A549 treated with ZK216348 at 1 μM for 4 hours (cell line): ENCODE data around the gene SPTY2D1. TPM values are rescaled to one million over a fixed set of nuclear protein-coding genes. Genes with fewer than 3 reads are reported as not detected.

ENCODE experiments used
- total RNA-seq: library from RNA; stranded (reverse); fragments of 200-300 nt; extraction: Qiagen RNA extraction; gene quantifications from 5 replicates; pipeline ENCODE4 v1.2.3, GENCODE V29; 2022; ENCODE audit warnings: low read depth

SPTY2D1 gene
- total RNA-seq: 15.5 to 20.5 TPM (median 18.2 TPM) in 5 replicates

GRCh38 chr11:18634140-18635032 lies at the start of gene SPTY2D1:
Gene SPTY2D1, minus strand, starts transcription at chr11:18634342. Its CDS starts 85 bp downstream, at chr11:18634257.

GRCh38 chr11:18599739-18600230 lies 34.4 kb downstream of the SPTY2D1 start, which contains the start of gene MISFA:
Gene MISFA, plus strand, starts transcription at chr11:18599789. Its CDS starts 140 bp downstream, at chr11:18599929.

GRCh38 chr11:18588297-18589252 lies 45.6 kb downstream of the SPTY2D1 start, which contains the start of gene UEVLD:
Gene UEVLD, minus strand, starts transcription at chr11:18588734. Its CDS starts 80 bp downstream, at chr11:18588654.

Other genes starting within 250 kb of the SPTY2D1 start
- 2,730 to 4,065 TPM (median 2,807 TPM) in 5 replicates for gene LDHA, start 239.8 kb downstream of the SPTY2D1 start, total RNA-seq
- gene LDHC, start 222.0 kb downstream of the SPTY2D1 start, total RNA-seq: 0.13 to 0.21 TPM (median 0.18 TPM) in 3 of 5 replicates, not detected in the others
- gene LDHAL6A, start 178.5 kb downstream of the SPTY2D1 start, total RNA-seq: not detected in 5 replicates
- 90.6 to 126 TPM (median 110 TPM) in 5 replicates for gene TSG101, start 107.4 kb downstream of the SPTY2D1 start, total RNA-seq
- gene UEVLD, start 45.6 kb downstream of the SPTY2D1 start, total RNA-seq: 16.2 to 27.2 TPM (median 19.8 TPM) in 5 replicates
- gene MISFA, start 34.6 kb downstream of the SPTY2D1 start, total RNA-seq: 2.2 to 4.8 TPM (median 2.4 TPM) in 5 replicates
- gene TMEM86A, start 64.4 kb upstream of the SPTY2D1 start, total RNA-seq: 0.29 to 0.56 TPM (median 0.47 TPM) in 5 replicates
- gene IGSF22, start 91.8 kb upstream of the SPTY2D1 start, total RNA-seq: not detected in 5 replicates
- gene PTPN5, start 157.5 kb upstream of the SPTY2D1 start, total RNA-seq: 0.05 TPM in 1 of 5 replicates, not detected in the others